Activated CD4-positive, alpha-beta T cell treated with anti-CD3 and anti-CD28 coated beads, Interleukin-2, Interleukin-4, amounts not matched to agents 100 ng/mL and 50 ng/mL, durations not matched to agents 16 hours and 8 hours (primary cell): Measurements from ENCODE around the gene CHRND.

Source experiments
- DNase-seq: peaks from one replicate; pipeline ENCODE4 v3.0.0-alpha.2; 2020; ENCODE audit warnings: low spot score

CHRND gene

GRCh38 chr2:232488097-232488711 lies 37.8 kb upstream of the CHRND start:
- DNase-seq, result no peak

- no peak for DNase-seq
Observed at GRCh38 chr2:232488721-232489300, 37.1 kb upstream of the CHRND start.

- DNase-seq, result no peak
Observed at GRCh38 chr2:232489516-232490220, 36.3 kb upstream of the CHRND start.

- no peak for DNase-seq
Observed at GRCh38 chr2:232490221-232491138, 35.5 kb upstream of the CHRND start.

GRCh38 chr2:232491139-232491780 lies 34.7 kb upstream of the CHRND start:
- no peak for DNase-seq

GRCh38 chr2:232492236-232492848 lies 33.6 kb upstream of the CHRND start:
- no peak for DNase-seq

GRCh38 chr2:232492963-232493700 lies 32.8 kb upstream of the CHRND start:
- DNase-seq, result no peak

GRCh38 chr2:232493701-232494474 lies 32.1 kb upstream of the CHRND start:
- DNase-seq, result no peak

- no peak for DNase-seq
Observed at GRCh38 chr2:232494542-232494941, 31.4 kb upstream of the CHRND start.

GRCh38 chr2:232495292-232495691 lies 30.7 kb upstream of the CHRND start:
- DNase-seq, result no peak

- DNase-seq, result no peak
Observed at GRCh38 chr2:232496501-232497270, 29.3 kb upstream of the CHRND start.

- no peak for DNase-seq
Observed at GRCh38 chr2:232497348-232497747, 28.6 kb upstream of the CHRND start.

- DNase-seq, result no peak
Observed at GRCh38 chr2:232498452-232498851, 27.5 kb upstream of the CHRND start.

GRCh38 chr2:232501331-232501771 lies 24.6 kb upstream of the CHRND start:
- DNase-seq, result no peak

GRCh38 chr2:232501794-232502390 lies 24.1 kb upstream of the CHRND start:
- no peak for DNase-seq

- no peak for DNase-seq
Observed at GRCh38 chr2:232502511-232502910, 23.4 kb upstream of the CHRND start.

- no peak for DNase-seq
Observed at GRCh38 chr2:232502911-232503808, 22.8 kb upstream of the CHRND start.
